GM04504 (cell line): Measurements from ENCODE around the gene SMG6.

Experiments
- DNase-seq: peaks from one replicate; pipeline ENCODE4 v3.0.0-alpha.2; 2012; ENCODE audit warnings: low read depth

The SMG6 gene

GRCh38 chr17:2235265-2235664, 68.3 kb downstream of the SMG6 start:
- DNase-seq, result no peak

- DNase-seq, result peak; percentile 82
Observed at GRCh38 chr17:2233441-2233947, 70.1 kb downstream of the SMG6 start.

DNA sequence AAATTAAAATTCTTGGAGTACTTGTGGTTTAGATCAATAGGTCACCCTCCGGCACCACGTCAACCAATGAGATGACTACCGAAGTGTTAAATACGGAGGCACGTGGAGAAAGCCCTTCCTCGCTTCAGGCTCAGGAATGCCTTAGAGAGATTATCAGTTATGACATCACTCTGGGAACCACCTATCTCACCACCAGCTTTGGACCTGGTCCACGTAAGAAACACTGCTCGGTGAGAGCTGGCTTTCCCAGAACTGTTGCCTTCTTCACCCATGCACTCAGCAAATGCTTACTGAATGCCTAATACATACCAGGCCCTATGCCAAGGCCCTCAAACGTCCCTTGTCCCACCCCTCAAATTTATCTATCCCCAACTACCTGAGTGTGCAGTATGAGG, 71.3 kb downstream of the SMG6 start:
- DNase-seq, result peak; percentile 73

- DNase-seq, result no peak
Observed at GRCh38 chr17:2230877-2231276, 72.7 kb downstream of the SMG6 start.

GRCh38 chr17:2227025-2227699, 76.4 kb downstream of the SMG6 start:
- DNase-seq, result no peak

- no peak for DNase-seq
Observed at GRCh38 chr17:2223617-2223927, 80.0 kb downstream of the SMG6 start.

DNA sequence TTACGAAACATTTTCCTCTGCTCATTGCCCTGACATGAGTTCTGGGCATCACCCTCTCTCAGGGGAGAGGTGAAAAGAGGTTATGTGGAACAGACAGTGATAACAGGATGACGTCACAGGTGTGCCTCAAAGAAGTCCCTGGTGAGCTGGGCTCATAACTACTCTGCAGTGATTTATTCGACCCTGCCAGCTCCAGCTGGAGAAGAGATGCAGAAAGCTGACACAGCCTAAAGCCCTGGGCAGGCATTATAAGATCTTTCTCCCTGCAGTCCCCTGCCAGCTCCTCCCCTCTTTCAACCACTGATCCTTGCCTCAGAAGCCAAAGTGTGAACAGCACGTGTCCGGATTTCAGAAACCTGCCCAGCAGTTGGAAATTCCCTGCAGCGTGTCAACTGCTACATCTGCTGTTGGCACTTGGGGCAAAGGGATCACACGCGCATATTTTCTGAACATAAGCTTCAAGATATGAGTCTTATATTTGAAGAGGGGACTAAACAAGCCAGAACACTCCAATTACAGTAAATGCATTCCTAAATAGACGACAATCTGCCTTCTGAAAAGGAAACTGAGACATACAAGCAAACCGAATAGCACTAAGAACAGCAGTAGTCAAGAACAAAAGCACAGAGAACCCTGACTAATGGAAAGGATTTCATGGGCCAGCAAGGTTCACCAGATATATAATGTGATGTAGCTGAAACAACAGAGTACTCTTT, 80.5 kb downstream of the SMG6 start:
- DNase-seq, result peak; percentile 71

GRCh38 chr17:2222301-2222700, 81.3 kb downstream of the SMG6 start:
- no peak for DNase-seq

DNA sequence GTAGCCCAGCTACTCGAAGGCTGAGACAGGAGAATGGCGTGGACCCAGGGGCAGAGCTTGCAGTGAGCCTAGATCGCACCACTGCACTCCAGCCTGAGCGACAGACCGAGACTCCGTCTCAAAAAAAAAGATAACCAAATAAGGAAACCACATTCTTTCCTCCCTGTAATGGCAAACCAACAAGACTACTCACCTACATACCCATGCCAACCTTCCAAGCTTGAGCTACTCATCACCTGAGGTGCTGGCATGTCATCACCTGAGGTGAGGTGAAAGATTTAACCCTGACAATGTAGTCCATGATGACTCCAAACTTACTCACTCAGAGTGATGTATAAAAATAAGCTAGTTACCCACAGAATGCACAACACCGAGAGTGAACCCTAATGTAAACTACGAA, 85.2 kb downstream of the SMG6 start:
- no peak for DNase-seq

DNA sequence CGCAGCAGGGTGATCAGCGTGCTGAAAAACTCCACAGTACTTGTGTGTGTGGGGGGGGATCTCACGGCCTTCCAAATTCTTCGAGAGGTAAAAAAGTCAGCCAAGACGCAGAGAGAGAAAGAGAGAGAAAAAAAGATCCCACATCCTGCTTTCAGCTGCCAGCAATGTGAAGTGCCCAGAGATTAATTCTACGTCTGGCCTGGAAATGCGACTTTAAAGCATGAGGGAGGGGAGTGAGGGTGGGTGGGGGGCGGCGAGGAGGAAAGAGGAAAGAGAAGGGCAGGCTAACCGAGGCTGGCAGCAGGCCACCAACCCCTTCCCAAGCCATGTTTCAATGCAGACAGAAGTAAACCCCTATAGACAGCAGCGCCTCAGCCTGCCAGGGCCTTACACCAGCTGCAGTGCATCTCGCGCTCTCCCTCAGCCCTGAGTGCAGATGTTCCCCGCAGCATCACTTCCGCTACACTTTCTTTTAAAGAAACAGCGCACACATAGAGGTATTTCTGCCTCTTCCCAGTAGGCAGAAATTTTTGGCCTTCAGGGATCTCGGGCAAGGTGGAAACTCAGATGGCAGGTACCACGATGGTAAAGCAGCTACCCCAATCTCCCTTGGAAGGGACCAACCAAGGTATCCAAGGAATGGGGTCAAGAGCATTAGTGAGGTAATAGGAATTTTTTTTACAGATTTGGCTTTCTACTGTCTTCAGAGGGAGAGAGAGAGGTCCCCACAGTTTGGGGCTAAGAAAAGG, 87.8 kb downstream of the SMG6 start:
- peak; percentile 89 for DNase-seq

- no peak for DNase-seq
Observed at GRCh38 chr17:2214929-2215615, 88.5 kb downstream of the SMG6 start.

DNA sequence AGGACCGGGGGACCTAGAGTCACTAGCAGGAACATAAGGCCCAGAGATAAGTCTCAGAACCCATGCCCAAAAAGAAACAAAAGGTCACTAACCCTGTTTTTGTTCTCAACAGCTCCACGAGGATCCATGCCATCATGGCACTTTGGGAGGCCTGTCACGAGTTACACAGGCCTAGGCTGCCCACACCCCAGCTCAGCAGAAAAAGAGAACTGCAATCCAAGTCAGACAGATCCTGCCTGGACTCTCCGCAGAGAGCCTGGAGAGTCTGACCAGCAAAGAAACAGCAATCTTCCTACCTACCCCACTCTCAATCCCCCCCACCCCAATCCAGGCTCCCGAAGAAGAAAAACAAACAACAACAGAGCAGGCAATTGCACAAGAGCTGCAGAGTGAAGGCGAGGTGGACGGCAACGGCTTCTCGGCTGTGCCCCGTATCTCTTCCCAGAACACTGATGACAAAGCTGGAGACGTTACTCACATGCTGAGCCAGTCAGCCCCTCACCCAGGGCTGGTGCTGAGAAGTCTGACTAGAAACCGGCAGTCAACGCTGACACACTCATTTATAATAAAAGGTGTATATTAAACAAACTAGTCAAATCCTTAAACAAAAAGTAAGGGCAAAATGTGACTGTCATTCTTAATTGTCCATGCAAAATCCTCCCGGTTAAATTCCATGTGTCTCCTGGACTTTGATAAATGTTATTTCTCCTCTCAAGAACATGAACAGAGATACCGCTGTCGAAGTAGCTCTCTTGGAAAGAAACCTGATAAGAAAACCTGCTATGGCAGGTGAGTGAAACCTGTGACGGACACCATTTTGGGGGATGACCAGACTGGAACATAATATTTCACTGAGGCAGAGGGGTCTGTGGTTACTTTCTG, 89.3 kb downstream of the SMG6 start:
- peak; percentile 76 for DNase-seq

- no peak for DNase-seq
Observed at GRCh38 chr17:2213291-2213960, 90.2 kb downstream of the SMG6 start.

DNA sequence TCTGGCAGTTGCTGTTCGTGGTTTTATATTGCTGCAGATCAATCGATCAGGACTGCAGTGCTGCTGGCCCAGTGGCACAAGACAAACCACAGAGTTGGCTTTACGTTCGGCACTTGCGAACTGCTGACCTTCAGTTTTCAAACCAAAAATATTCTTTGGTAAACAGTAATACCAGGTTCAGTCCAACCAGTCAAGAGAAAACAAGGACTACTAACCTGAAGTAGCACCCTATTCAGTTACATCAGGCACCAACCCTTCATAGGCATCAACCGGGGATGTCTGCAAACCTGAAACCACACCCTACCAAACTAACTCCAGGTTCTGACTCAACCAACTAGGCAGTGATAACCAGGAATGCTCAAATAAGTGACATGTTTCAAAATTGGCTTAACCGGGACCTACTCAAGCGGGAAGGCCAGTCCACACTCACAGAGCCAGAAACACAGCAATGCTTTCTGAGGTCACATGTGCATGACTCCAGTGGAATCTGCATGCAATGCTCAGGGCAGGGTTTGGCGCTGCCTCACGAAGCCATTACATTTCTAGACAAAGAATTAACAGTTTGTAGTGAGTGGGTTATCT, 91.1 kb downstream of the SMG6 start:
- DNase-seq, result peak; percentile 73

- DNase-seq, result no peak
Observed at GRCh38 chr17:2211661-2212399, 91.8 kb downstream of the SMG6 start.

DNA sequence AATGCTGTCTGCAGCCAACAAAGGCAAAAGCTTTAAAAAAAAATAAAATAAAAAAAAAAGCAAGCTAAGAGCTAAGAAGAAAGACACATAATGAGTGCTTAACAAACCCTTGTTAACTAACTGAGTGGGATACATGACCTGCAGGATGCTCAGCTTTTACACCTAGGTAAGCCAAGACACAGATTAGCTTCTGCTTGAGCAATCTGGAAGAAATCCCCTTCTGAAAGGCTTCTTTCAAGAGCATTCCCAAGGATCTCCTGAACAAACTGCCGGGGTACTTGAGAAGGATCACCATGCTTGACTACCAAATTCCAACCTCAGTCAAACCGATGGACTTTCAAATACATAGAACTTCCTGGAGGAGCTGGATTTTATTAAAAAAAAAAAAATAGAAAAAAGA, 92.9 kb downstream of the SMG6 start:
- no peak for DNase-seq

GRCh38 chr17:2207815-2208515, 95.6 kb downstream of the SMG6 start:
- DNase-seq, result no peak

DNA sequence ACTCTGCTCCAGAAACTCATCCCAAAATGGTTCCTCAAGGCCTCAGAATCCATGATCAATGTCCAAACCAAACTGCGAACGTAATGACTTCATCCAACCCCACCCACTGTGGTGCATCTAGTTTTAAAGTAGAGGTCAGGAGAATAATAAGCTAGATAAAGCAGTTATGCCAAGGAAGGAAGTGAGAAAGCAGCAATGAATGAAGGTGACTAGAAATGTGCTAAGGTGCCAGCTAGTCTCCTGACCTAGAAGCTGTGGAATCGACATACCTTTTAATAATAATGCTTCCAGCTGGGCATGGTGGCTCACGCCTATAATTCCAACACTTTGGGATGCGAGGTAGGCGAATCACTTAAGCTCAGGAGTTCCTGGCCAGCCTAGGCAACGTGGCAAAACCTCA, 99.2 kb downstream of the SMG6 start:
- no peak for DNase-seq

GRCh38 chr17:2203818-2204217, 99.8 kb downstream of the SMG6 start:
- no peak for DNase-seq
